Tibial artery (tissue), 4 donors: ENCODE data around the gene MCAT.

Experiments used
- DNase-seq, 2 donors: peaks; one replicate each; pipeline ENCODE4 v3.0.0-alpha.2; 2019
- H3K27ac ChIP-seq, 2 donors: fragments of 200-600 bp; sonication (generic) in 1 of 2; 1 replicate in 1 of 2; 2 replicates in 1 of 2; pipeline ENCODE4 v1.5.1; 2018 to 2019; ENCODE audit warnings: mild to moderate bottlenecking in 1 of 2
- H3K27me3 ChIP-seq, 2 donors: fragments of 200-600 bp; sonication (generic) in 1 of 2; one replicate each; pipeline versions ENCODE4 v1.5.1 to v1.6.0; 2016 to 2019
- H3K36me3 ChIP-seq, 3 donors: fragments of 200-600 bp; sonication (generic) in 2 of 3; one replicate each; pipeline ENCODE4 v1.5.1; 2016 to 2019; ENCODE audit warnings: mild to moderate bottlenecking in 2 of 3
- H3K4me1 ChIP-seq, 4 donors: fragments of 200-600 bp; sonication (generic) in 2 of 4; 1 replicate in 3 of 4; 2 replicates in 1 of 4; pipeline ENCODE4 v1.5.1; 2016 to 2019
- H3K4me3 ChIP-seq, 2 donors: fragments of 200-600 bp; sonication (generic) in 1 of 2; 1 replicate in 1 of 2; 2 replicates in 1 of 2; pipeline ENCODE4 v1.5.1; 2018 to 2019; ENCODE audit warnings: mild to moderate bottlenecking in 2 of 2
- H3K9me3 ChIP-seq, 3 donors: fragments of 200-600 bp; sonication (generic) in 1 of 3; one replicate each; pipeline ENCODE4 v1.5.1; 2016 to 2019
- intact Hi-C: fragments of 100-400 bp; cut with DNase I; formaldehyde crosslinking; loops from one replicate; pipeline ENCODE4 v1.15.0; 2023; ENCODE audit warnings: low total_unique reads
- TF ChIP-seq, protein P1 (sequence below), 2 experiments: fragments of 200-600 bp in 1 of 2; fragments of 450-650 bp in 1 of 2; IDR thresholded peaks; one replicate each; pipeline ENCODE4 v1.5.1; 2017 to 2019; ENCODE audit warnings: antibody characterized with exemption in 2 of 2, mild to moderate bottlenecking in 1 of 2, moderate library complexity in 1 of 2

Gene MCAT

DNA sequence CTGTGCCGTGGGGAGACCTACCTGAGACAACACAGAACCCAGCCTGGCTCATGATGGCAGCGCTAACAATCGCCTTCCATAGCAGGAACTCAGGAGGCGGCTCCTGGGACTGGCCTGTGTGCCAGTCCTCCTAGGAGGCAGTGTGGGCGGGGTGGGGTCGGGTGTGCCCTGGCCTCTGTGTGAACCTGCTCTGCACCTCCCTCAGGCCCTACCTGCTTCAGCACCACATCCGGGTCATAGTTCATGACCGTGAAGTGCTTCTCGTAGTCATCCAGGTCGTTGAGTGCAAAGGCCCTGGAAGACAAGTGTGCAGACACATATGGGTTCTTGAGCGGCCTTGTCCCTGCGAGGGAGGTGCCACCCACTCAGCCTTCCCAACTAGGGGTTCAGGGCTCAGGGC, 28.4 kb upstream of the MCAT start:
- Histone ChIP-seq H3K4me1 (peaks cover 0 to 7% (median 5%) of the 10 kb centered on the region in 4 donors), H3K36me3 (peaks cover 42 to 99% (median 73%) of the 10 kb centered on the region in 3 donors), H3K4me3 (no peak overlapping the region), H3K27me3 (no peaks in the 10 kb centered on the region), H3K9me3 (no peaks in the 10 kb centered on the region), H3K27ac (no peak overlapping the region)
- TF ChIP-seq, protein P1, sequence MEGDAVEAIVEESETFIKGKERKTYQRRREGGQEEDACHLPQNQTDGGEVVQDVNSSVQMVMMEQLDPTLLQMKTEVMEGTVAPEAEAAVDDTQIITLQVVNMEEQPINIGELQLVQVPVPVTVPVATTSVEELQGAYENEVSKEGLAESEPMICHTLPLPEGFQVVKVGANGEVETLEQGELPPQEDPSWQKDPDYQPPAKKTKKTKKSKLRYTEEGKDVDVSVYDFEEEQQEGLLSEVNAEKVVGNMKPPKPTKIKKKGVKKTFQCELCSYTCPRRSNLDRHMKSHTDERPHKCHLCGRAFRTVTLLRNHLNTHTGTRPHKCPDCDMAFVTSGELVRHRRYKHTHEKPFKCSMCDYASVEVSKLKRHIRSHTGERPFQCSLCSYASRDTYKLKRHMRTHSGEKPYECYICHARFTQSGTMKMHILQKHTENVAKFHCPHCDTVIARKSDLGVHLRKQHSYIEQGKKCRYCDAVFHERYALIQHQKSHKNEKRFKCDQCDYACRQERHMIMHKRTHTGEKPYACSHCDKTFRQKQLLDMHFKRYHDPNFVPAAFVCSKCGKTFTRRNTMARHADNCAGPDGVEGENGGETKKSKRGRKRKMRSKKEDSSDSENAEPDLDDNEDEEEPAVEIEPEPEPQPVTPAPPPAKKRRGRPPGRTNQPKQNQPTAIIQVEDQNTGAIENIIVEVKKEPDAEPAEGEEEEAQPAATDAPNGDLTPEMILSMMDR (IDR thresholded peaks at IDR 0.05): no peak
- intact Hi-C loops: no loop called here
- DNase-seq: no peak

DNA sequence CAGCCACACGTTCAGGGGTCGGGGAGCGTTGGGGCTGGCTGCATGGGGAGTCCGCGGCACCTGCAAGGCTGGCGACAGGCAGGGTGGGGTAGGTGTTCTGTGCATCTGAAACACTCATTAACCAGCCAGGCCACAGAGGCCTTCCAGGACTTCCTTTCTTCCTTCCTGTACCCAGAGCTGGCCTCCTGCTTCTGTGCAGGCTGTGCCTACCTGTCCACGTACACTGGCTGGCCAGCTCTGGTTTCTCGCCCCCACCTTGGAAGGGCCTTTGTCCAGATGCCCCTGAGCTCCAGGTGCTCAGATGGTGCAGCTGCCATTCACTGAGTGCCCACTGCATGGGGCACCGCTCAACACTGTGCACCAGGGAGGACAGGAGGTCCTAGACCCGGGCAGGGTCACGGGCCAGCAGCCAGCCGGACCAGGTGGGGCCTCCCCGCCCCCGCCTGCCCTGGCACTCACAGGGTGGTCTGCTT, 27.9 kb upstream of the MCAT start:
- Histone ChIP-seq H3K4me1 (peaks cover 0 to 7% (median 5%) of the 10 kb centered on the region in 4 donors), H3K36me3 (peaks cover 42 to 97% (median 73%) of the 10 kb centered on the region in 3 donors), H3K9me3 (no peaks in the 10 kb centered on the region), H3K27me3 (no peaks in the 10 kb centered on the region), H3K27ac (no peak overlapping the region), H3K4me3 (no peak overlapping the region)
- TF ChIP-seq, protein P1 (IDR thresholded peaks at IDR 0.05): no peak
- DNase-seq: no peak
- intact Hi-C loops: no loop called here

DNA sequence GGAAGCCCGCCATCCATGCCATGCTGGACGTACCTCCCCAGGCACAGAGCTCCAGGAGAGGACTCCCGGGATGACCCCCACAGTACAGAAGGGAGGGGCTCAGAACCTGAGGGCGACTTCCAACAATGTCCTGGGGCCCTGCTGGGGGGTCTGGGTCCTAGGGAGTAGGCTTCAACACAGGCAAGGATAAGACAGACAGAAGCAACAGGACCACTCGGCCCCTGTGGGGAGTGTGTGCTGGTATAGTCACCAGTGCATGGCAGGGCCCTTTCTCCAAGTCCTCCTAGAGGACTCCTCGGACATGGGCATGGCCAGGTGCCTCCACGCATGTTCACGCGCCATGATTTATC, 26.9 kb upstream of the MCAT start:
- peaks cover 42 to 88% (median 68%) of the 10 kb centered on the region in 3 donors for H3K36me3 ChIP-seq
- intact Hi-C loops: no loop called here
- no peak for DNase-seq

DNA sequence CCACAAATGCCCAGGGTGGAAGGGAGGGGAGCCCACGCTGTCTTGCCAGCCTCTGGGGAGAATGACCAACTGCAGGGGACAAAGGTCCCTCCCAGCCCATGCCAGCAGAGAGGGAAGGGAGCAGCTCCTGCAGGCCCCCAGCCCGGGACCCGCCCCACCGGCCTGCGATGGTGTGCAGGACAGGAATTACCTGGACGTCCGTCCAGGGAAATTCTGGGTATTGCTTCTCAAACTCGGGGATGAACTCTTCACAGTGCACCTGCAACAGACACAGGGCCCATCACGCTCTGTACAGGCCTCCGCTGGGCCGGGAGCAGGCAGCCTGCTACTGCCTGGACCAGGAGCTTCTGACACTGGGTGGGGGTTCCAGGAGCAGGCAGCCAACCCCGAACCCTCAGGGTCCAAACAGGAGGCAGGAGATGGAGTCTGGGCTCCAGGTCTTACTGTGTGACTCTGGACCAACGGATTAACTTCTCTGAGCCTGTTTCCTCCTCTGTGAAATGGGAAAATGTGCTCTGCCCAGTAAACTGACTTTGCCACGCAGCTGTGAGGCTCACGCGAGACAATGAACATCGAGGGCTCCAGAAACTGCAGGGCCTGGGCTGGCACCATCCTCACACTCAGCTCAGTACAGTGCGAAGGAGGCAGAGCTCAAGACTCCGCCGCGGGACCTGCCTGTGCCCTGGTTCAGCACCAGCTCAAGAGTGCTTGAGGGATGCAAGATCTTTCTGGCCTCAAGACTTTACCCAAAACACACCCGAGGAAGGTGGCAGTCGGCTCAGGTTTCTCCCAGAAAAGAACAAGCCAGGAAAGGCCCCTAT, 26.3 kb upstream of the MCAT start:
- Histone ChIP-seq H3K27me3 (no peaks in the 10 kb centered on the region), H3K4me3 (no peak overlapping the region), H3K27ac (no peak overlapping the region), H3K9me3 (no peaks in the 10 kb centered on the region), H3K4me1 (peaks cover 0 to 10% (median 5%) of the 10 kb centered on the region in 4 donors), H3K36me3 (peaks cover 38 to 82% (median 62%) of the 10 kb centered on the region in 3 donors)
- intact Hi-C loops: no loop called here
- TF ChIP-seq, protein P1 (IDR thresholded peaks at IDR 0.05): no peak
- no peak for DNase-seq

More for the DNA sequence above, 26.9 kb upstream of the MCAT start:
- H3K4me3 ChIP-seq: no peak overlapping the region
- no peaks in the 10 kb centered on the region for H3K9me3 ChIP-seq
- peaks cover 0 to 7% (median 5%) of the 10 kb centered on the region in 4 donors for H3K4me1 ChIP-seq
- H3K27ac ChIP-seq: no peak overlapping the region
- no peaks in the 10 kb centered on the region for H3K27me3 ChIP-seq
- TF ChIP-seq, protein P1 (IDR thresholded peaks at IDR 0.05): no peak

DNA sequence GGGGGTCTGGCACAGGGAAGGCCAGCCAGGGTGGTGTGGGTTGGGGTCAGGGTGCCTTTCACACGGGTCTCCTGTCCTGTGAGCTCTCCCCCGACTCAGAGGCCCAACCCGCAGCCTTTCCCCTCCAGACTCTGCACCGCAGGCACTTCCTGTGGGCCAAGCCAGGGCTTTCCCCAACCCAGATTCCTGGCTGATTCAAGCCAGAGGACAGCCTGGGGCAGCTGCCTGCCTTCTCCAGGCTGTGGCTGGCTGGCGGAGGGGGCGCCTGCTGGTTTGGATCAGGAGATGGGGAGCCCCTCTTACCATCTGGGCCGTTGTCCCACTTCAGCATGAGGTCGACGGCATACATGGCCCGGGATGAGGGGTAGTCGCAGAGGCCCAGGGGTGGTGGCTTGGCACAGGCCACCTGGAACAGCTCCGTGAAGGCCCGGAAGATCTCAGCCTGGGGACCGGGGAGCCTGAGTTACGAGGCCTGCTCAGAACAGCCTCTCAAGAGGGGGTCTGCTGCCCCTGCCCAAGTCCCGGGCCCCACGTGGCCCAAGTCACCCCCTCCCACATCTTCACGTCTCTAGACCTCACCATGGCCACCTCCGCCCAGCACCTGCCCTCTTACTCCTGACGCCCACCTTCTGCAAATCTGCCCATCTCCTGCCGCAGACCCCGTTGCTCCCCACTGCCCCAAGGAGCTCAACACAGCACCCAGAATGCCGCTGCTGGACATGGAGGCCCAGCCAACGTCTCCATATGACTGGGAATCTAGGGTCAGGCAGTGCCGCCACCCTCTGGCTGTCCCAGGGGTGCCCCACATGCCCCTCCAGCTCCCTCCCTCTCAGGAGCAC, 25.5 kb upstream of the MCAT start:
- peaks cover 32 to 75% (median 55%) of the 10 kb centered on the region in 3 donors for H3K36me3 ChIP-seq
- intact Hi-C loops: no loop called here
- TF ChIP-seq, protein P1 (IDR thresholded peaks at IDR 0.05): no peak
- peak overlapping the region in 1 of 2 donors; percentile 24 for H3K27ac ChIP-seq
- no peak overlapping the region for H3K4me3 ChIP-seq
- DNase-seq: no peak
- H3K27me3 ChIP-seq: no peaks in the 10 kb centered on the region
- H3K4me1 ChIP-seq: peaks cover 0 to 18% (median 6%) of the 10 kb centered on the region in 4 donors
- H3K9me3 ChIP-seq: no peaks in the 10 kb centered on the region
